Ishikawa (cell line): ENCODE results near the gene HS3ST3A1.

ENCODE experiments used
- CEBPB ChIP-seq: IDR thresholded peaks from 2 replicates; pipeline ENCODE4 v1.6.1; 2012
- CREB1 ChIP-seq: IDR thresholded peaks from 2 replicates; pipeline ENCODE4 v1.6.1; 2012; ENCODE audit warnings: low read depth
- EGR1 ChIP-seq: IDR thresholded peaks from 2 replicates; pipeline ENCODE4 v1.6.1; 2012
- EP300 ChIP-seq: IDR thresholded peaks from 2 replicates; pipeline ENCODE4 v1.6.1; 2012; ENCODE audit warnings: borderline replicate concordance
- FOXM1 ChIP-seq: IDR thresholded peaks from 2 replicates; pipeline ENCODE4 v1.6.1; 2012; ENCODE audit warnings: low read depth, borderline replicate concordance
- NFIC ChIP-seq: IDR thresholded peaks from 2 replicates; pipeline ENCODE4 v1.6.1; 2012
- RAD21 ChIP-seq: IDR thresholded peaks from 2 replicates; pipeline ENCODE4 v1.6.1; 2012; ENCODE audit warnings: low read depth
- TAF1 ChIP-seq: IDR thresholded peaks from 2 replicates; pipeline ENCODE4 v1.6.1; 2012; ENCODE audit warnings: low read depth, mild to moderate bottlenecking
- TCF12 ChIP-seq: IDR thresholded peaks from 2 replicates; pipeline ENCODE4 v1.6.1; 2012; ENCODE audit warnings: low read depth
- TEAD4 ChIP-seq: IDR thresholded peaks from 2 replicates; pipeline ENCODE4 v1.6.1; 2012
- YY1 ChIP-seq: IDR thresholded peaks from 2 replicates; pipeline ENCODE4 v1.6.1; 2012; ENCODE audit warnings: low read depth
- ZBTB7A ChIP-seq: IDR thresholded peaks from 2 replicates; pipeline ENCODE4 v1.6.1; 2012; ENCODE audit warnings: low read depth
- TF ChIP-seq, protein P1 (sequence below): IDR thresholded peaks from 2 replicates; pipeline ENCODE4 v1.6.1; 2012
- TF ChIP-seq, protein P2 (sequence below): IDR thresholded peaks from 2 replicates; pipeline ENCODE4 v1.6.1; 2012; ENCODE audit warnings: low read depth, mild to moderate bottlenecking
- TF ChIP-seq, protein P3 (sequence below): IDR thresholded peaks from 2 replicates; pipeline ENCODE4 v1.6.1; 2012

Gene HS3ST3A1

GRCh38 chr17:13490906-13491482 lies 110.7 kb downstream of the HS3ST3A1 start:
- no peak for TF ChIP-seq NFIC
- TF ChIP-seq ZBTB7A: no peak
- no peak for TF ChIP-seq EGR1
- TF ChIP-seq TEAD4: no peak
- no peak for TF ChIP-seq TCF12
- TF ChIP-seq YY1: no peak
- TF ChIP-seq EP300: no peak
- TF ChIP-seq CREB1: no peak
- TF ChIP-seq CEBPB: no peak
- no peak for TF ChIP-seq TAF1
- TF ChIP-seq RAD21: no peak
- TF ChIP-seq, protein P1, sequence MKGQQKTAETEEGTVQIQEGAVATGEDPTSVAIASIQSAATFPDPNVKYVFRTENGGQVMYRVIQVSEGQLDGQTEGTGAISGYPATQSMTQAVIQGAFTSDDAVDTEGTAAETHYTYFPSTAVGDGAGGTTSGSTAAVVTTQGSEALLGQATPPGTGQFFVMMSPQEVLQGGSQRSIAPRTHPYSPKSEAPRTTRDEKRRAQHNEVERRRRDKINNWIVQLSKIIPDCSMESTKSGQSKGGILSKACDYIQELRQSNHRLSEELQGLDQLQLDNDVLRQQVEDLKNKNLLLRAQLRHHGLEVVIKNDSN: no peak

DNA sequence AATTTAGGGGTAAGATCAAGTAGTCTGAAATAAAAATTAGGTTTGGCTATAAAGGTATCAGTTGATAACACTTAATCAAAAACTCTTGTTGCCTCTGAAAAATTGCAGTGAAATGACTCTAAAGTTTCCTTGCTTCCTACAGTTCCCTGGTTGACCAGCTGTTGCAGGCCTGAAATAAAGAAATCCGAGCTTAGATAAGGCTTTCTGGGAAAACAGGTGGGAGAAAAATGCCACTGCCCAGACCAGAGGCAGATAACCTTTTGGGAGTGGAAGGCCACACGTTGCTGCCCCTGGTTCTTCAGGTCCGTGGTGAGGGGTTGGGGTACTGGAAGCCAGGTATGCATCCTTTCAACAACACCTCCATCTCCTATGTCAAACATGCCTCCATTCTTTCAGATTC lies 111.3 kb downstream of the HS3ST3A1 start:
- TF ChIP-seq, protein P1: no peak
- no peak for TF ChIP-seq RAD21
- no peak for TF ChIP-seq TEAD4
- no peak for TF ChIP-seq CEBPB
- TF ChIP-seq EGR1: no peak
- no peak for TF ChIP-seq TCF12
- TF ChIP-seq ZBTB7A: no peak
- no peak for TF ChIP-seq NFIC
- no peak for TF ChIP-seq CREB1
- TF ChIP-seq FOXM1: no peak
- TF ChIP-seq, protein P2, sequence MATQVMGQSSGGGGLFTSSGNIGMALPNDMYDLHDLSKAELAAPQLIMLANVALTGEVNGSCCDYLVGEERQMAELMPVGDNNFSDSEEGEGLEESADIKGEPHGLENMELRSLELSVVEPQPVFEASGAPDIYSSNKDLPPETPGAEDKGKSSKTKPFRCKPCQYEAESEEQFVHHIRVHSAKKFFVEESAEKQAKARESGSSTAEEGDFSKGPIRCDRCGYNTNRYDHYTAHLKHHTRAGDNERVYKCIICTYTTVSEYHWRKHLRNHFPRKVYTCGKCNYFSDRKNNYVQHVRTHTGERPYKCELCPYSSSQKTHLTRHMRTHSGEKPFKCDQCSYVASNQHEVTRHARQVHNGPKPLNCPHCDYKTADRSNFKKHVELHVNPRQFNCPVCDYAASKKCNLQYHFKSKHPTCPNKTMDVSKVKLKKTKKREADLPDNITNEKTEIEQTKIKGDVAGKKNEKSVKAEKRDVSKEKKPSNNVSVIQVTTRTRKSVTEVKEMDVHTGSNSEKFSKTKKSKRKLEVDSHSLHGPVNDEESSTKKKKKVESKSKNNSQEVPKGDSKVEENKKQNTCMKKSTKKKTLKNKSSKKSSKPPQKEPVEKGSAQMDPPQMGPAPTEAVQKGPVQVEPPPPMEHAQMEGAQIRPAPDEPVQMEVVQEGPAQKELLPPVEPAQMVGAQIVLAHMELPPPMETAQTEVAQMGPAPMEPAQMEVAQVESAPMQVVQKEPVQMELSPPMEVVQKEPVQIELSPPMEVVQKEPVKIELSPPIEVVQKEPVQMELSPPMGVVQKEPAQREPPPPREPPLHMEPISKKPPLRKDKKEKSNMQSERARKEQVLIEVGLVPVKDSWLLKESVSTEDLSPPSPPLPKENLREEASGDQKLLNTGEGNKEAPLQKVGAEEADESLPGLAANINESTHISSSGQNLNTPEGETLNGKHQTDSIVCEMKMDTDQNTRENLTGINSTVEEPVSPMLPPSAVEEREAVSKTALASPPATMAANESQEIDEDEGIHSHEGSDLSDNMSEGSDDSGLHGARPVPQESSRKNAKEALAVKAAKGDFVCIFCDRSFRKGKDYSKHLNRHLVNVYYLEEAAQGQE: no peak

- no peak for TF ChIP-seq TEAD4
- TF ChIP-seq RAD21: no peak
- TF ChIP-seq YY1: no peak
- TF ChIP-seq NFIC: no peak
- no peak for TF ChIP-seq CREB1
- TF ChIP-seq, protein P3, sequence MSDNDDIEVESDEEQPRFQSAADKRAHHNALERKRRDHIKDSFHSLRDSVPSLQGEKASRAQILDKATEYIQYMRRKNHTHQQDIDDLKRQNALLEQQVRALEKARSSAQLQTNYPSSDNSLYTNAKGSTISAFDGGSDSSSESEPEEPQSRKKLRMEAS: no peak
Observed at GRCh38 chr17:13485327-13485726, 116.4 kb downstream of the HS3ST3A1 start.

DNA sequence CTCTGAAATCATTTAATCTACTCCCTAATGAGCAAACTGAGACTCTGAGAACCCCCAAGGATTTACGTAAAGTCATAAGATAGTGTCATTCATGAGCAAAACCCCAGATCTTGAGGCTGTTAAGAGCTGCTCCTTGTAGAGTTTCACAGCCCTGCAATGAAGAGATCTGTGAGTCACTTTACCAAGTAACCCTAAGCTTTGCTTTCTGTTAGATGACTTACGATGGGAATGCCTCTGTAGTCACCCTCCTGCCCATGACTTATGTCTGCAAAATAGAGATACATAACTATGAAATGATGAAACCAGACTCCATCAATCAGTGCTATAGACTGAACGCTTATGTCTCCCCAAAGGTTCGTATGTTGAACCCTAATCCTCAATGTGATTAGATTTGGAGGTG lies 117.7 kb downstream of the HS3ST3A1 start:
- TF ChIP-seq YY1 (no peak), EGR1 (no peak), NFIC (no peak), CEBPB (no peak), EP300 (no peak), TAF1 (no peak), CREB1 (no peak), TEAD4 (no peak), ZBTB7A (no peak), RAD21 (no peak)
- TF ChIP-seq, protein P1: no peak
- TF ChIP-seq, protein P3: no peak

GRCh38 chr17:13480877-13481276 lies 120.9 kb downstream of the HS3ST3A1 start:
- TF ChIP-seq EP300: no peak
- no peak for TF ChIP-seq TCF12
- TF ChIP-seq TAF1: no peak
- no peak for TF ChIP-seq RAD21

DNA sequence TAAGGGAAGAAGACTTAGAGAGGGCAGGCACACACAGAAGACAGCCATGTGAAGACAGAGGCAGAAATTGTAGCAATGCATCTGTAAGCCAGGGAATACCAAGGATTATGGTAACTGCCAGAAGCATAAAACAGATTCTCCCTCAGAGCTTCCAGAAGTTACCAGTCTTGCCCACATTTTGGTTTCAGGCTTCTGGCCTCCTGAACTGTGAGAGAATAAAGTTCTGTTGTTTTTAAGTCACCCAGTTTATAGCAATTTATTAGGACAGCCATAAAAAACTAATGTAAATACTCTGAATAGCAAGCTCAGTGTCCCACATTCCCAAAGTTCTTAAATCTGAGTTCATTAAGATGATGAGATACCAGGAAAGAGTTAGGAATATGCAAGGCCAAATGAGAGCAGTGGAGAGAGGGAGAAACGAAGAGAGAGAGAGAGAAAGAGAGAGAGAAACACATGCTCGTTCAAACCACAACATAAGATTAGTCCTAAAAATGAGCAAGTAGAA lies 123.4 kb downstream of the HS3ST3A1 start:
- TF ChIP-seq CEBPB (no peak), EP300 (no peak), FOXM1 (no peak), TCF12 (no peak), NFIC (no peak), EGR1 (no peak), CREB1 (no peak), TAF1 (no peak), ZBTB7A (no peak), TEAD4 (no peak), YY1 (no peak), RAD21 (no peak)
- TF ChIP-seq, protein P1: no peak

GRCh38 chr17:13477180-13477611 lies 124.5 kb downstream of the HS3ST3A1 start:
- no peak for TF ChIP-seq TEAD4
- no peak for TF ChIP-seq CREB1
- no peak for TF ChIP-seq EP300
- TF ChIP-seq FOXM1: no peak
- no peak for TF ChIP-seq CEBPB
- no peak for TF ChIP-seq NFIC
- no peak for TF ChIP-seq EGR1
- TF ChIP-seq TCF12: no peak
- TF ChIP-seq ZBTB7A: no peak
- TF ChIP-seq TAF1: no peak
- no peak for TF ChIP-seq RAD21
